ENCODE measurements around the gene CAMTA1.

The CAMTA1 gene

GRCh38 chr1:7513081-7513480, 727.8 kb downstream of the CAMTA1 start:
- DNase-seq (ENCODE audit: low spot score): no peak

DNA sequence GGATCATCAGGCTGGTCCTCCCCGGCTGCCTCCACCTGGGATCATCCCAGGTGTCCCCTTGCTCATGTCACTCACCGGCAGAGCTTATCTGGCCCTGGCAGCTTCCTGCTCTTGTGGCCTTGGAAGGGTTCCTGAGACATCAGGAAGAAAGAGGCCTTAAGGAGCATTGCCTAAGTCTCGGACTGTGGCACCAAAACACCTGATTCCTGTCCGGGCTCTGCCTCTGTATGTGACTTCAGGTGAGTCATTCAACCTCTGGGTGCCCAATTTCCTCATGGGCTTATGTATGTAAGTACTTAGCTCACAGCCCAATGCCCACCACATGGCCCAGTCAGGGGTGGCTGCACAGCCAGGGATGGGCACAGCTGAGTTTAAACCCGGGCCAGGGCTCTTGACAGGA, 729.9 kb downstream of the CAMTA1 start:
- DNase-seq (ENCODE audit: low spot score): no peak

- no peak for DNase-seq (ENCODE audit: low spot score)
Observed at GRCh38 chr1:7515904-7516303, 730.6 kb downstream of the CAMTA1 start.

DNA sequence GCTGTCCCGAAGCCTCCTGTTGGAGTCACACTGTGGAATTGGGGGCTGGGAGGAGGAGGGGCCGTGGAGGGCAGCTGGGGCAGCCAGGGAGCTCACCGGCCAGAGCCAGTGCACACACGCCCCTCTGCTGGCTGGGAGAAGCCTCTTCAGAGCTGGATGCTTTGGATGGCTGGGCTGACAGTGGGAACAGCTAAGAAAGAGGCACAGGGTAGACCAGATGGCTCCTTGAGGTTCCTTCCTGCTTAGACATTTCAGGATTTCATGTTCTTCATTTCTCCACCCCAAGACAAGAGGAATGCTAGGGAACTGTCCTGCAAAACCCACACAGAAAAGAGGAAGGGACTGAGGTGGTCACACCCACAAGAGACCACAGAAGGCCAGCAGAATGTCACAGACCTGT, 731.1 kb downstream of the CAMTA1 start:
- no peak for DNase-seq (ENCODE audit: low spot score)

DNA sequence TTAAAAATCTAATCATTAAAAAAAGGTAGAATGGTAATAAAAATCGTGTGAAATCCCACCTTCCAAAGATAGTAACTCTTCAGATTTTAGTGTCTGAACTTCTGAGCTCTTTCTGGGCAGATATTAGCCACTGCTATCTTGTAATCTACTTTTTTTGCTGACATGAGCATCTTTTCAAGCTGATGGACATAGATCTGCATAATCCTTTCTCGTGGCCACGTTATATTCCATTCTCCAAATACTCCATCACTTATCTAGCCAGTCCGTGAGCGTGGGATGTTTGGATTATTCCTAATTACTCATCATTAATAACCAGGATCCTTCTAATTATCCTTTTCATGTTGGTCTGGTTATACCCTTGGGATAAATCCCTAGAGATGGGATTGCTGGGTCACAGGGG, 731.7 kb downstream of the CAMTA1 start:
- DNase-seq (ENCODE audit: low spot score): no peak

GRCh38 chr1:7517611-7518330, 732.5 kb downstream of the CAMTA1 start:
- DNase-seq (ENCODE audit: low spot score): no peak

GRCh38 chr1:7518411-7518810, 733.2 kb downstream of the CAMTA1 start:
- no peak for DNase-seq (ENCODE audit: low spot score)

DNA sequence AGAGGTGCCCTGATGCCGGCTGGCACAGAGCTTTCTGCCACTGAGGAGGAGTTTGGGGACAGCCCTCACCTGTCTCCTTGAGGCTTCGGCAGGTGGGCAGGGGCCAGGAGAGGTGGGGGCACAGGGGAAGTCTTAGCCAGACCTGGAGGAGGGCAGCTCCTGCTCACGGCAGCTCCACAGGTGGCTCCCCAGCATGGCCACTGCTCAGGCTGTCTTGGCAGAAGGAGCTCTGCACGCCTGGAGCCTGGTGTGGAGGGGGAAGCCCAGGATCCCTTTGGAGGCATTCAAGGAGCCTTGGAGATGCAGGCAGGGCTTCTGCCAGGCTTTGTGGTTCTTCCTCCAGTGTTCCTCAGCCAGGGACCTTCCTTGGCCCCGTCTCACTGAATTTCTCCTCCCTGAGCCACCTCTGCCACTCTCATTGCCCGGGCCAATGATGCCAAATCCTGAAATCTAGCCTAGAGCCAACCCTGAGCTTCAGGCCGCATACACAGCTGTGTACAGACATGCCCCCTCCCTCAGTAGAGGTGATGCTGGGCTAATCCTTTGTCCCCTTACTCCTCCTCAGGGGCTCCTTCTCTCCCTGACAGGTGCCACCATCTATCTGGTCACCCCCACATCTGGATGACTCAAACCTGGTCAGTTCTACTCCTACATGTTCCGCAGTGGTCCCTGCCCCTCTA, 734.1 kb downstream of the CAMTA1 start:
- DNase-seq (ENCODE audit: low spot score): no peak

- DNase-seq (ENCODE audit: low spot score): no peak
Observed at GRCh38 chr1:7519861-7520395, 734.7 kb downstream of the CAMTA1 start.

GRCh38 chr1:7520496-7520895, 735.2 kb downstream of the CAMTA1 start:
- DNase-seq (ENCODE audit: low spot score): no peak

DNA sequence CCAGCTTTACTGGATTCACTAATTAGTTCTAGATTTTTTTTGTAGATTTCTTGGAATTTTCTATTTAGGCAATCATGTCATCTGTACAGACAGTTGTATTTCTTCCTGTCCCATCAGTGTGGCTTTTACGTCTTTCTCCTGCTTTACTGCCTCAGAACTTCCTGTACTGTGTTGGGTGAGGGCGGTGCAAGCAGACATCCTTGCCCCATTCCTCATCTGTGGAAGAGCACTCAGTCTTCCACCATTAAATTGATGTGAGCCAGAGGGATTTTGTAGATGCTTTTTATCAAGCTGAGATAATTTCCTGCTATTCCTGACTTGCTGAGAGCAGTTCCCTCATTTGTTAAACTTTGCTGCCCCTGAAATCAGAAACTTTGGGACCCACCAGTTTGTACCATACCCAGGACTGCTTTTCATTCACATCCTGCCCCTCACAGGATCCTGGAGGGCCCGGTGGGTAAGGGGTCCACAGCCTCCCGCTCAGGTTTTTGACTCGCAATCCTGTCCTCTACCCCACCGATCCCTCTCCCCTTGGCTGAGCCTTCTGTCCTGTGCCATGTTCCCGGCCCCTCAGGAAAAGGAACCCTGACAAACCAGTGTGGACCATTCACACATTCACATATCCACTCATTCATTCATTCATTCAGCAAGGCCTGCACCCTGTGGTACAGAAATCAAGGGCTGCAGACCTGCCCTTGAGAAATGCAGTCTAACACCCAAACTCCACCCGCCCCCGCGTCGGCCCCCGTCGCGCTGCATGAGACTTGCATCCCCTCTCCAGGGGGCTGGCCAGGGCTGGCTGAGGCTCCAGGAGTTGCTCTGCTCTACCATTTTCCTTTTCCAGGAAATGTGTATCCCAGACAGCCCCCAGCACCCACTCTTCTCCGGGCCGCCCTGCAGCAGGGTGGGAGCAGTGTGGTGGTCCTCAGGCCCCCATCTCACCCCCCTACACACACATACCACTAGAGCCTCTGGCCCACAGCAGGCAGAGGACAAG, 739.4 kb downstream of the CAMTA1 start:
- DNase-seq (ENCODE audit: low spot score): no peak

- DNase-seq (ENCODE audit: low spot score): no peak
Observed at GRCh38 chr1:7525338-7526063, 740.2 kb downstream of the CAMTA1 start.

GRCh38 chr1:7526196-7526866, 741.1 kb downstream of the CAMTA1 start:
- no peak for DNase-seq (ENCODE audit: low spot score)

DNA sequence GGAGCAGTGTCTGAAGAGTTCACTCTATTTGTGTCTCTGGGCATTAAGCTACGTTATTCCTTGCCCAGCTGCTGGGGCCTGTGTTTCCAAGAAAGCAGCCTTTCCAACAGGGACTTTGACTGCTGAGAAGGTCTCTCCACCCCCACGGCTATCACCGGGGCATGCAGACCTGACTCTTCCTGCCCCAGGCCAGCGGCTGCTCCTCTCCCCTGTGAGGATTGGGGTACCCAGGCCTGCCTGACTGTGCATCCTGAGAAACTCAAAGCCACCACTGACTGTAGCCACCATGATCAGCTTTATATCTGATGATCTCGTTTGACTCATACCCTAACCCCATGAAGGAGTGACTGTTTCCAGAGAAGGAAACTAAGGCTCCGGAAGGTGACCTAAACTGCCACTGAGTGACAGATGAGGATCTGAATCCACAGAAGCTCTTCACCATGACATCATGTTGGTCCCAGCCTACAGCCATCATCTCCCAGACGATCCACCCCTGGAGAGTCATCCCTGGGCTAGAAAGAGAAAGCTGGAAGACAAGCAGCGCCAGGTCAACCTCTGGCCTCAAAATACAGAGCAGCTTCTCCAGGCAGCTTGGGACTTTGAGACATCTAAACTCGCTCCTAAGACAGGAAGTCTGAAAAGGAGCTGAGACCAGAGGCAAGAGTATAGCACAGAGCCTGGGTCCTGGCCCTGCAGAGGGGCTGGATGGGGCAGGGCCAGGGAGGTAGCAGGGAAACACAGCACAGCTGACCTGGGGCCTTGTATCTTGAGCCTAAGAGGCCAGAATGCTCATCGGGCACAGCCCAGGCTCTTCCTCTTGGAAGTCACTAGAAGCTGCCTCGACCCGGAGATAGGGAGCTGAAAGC, 741.8 kb downstream of the CAMTA1 start:
- no peak for DNase-seq (ENCODE audit: low spot score)

GRCh38 chr1:7527733-7528045, 742.4 kb downstream of the CAMTA1 start:
- DNase-seq (ENCODE audit: low spot score): no peak

- DNase-seq (ENCODE audit: low spot score): no peak
Observed at GRCh38 chr1:7528386-7529198, 743.3 kb downstream of the CAMTA1 start.

- DNase-seq (ENCODE audit: low spot score): no peak
Observed at GRCh38 chr1:7529917-7530316, 744.7 kb downstream of the CAMTA1 start.

DNA sequence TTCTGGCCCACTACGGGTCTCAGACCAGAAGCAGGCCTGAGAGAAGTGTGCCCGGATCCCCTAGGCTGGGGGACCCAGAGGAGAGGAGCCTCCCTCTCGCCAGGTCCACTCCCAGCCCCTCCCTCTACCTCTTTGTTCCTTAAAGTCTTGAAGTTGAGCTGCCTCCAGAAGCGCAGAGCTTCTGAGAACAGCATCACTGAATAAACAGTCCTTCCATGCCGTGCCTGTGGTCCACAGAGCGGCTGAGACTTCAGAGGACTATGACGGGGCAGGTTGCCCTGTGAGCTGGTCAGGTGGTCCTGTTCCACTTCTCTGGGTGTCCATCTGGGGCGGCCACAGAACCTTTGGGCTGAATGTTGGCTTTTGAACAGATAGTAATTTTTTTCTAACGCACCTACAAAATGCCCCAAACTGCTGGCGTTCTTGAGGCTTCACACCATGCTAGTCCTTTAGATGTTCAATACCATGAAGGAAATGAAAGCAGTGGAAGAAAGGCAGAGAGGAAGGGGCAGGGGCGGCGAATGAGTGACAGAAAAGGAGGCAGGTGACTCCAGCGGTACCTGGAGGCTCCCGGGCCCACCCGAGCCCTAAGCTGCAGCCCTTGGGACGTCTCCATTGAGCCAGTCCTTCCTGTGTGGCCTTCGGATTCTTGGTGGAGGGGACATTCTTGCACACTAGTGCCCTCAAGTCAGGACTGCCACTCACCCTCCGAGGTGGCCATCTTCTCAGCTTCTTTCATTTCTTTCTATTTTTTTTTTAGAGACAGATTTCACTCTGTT, 746.5 kb downstream of the CAMTA1 start:
- DNase-seq (ENCODE audit: low spot score): no peak

DNA sequence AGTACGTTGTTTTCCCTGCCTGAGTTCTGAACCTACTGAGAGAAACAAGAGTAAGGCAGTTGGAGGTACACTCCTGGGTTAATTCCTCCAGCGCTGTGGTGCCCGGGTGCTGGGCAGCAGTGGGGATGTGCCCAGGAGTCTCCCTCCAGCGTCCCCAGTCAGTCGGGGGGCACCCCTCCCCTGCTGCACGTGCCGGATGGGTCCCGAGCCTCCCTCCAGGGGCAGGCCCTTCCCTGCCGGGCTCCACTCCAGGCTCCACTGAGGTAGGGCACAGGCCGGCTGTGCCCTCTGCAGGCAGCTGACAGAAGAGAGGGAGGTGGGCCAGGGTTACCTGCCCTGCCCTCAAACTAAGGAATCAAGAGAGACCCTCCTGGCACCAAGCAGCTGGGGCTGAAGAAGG, 747.8 kb downstream of the CAMTA1 start:
- DNase-seq (ENCODE audit: low spot score): no peak

All from left forelimb (tissue), 1 donor.